Measurements from ENCODE around the gene HOOK1.

HOOK1 gene

DNA sequence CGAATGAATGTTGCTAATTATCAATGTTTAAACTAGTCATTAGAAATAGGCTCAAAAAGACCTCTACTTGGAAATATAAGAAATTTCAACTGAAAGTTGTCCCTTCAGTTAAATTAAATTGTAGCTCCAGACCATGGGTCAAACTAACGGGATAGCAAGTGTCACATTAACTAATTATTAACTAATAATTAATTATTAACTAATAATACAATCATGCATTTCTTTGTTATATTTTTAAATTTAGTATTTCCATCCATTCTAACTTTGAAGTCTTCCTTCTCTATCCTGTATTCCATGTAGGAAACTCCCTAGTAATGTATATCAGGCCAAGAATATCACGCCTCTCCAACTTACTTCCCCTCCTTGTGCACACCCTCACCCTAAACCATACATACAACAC is 43.4 kb upstream of the HOOK1 start:
- Histone ChIP-seq H3K36me3 (ENCODE audit: insufficient read depth, insufficient read length, low read length) (no peaks in the 10 kb centered on the region), H3K4me3 (ENCODE audit: insufficient read length, low read depth) (no peak overlapping the region), H3K4me1 (ENCODE audit: insufficient read depth, insufficient read length) (no peaks in the 10 kb centered on the region), H3K9me3 (ENCODE audit: insufficient read depth, low read length) (no peaks in the 10 kb centered on the region), H3K9ac (ENCODE audit: insufficient read length, low read depth) (no peak overlapping the region), H3K27me3 (ENCODE audit: insufficient read depth, insufficient read length) (no peaks in the 10 kb centered on the region)
- TF ChIP-seq ZNF274 (IDR thresholded peaks at IDR 0.05; ENCODE audit: low read depth, low read length) (no peak), YY1 (IDR thresholded peaks at IDR 0.05; ENCODE audit: insufficient read depth, insufficient read length) (no peak), SUZ12 (IDR thresholded peaks at IDR 0.05; ENCODE audit: extremely low read depth, insufficient read depth, insufficient read length) (no peak)
- DNase-seq (ENCODE audit: low read depth, low spot score) = no peak

DNA sequence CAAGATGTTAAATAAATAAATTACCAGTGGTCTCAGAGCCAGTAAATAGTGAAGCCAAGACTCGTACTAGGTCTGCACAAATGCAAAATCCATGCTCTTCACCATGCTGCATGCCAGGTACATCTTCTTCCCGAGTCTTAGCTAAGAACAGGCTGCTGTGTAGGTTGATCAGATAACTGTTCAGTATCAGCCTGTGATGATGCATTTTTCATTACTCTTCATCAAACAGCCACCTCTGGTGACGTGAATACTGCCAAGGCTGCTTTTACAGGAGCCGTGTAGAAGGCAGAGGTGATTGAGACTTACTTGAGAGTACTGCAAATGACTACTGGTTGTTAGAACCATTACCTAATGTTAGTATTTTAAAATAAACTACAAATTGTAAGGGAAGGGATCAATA is 39.3 kb upstream of the HOOK1 start:
- no peak for DNase-seq (ENCODE audit: low read depth, low spot score)
- Histone ChIP-seq H3K36me3 (ENCODE audit: insufficient read depth, insufficient read length, low read length) (no peaks in the 10 kb centered on the region), H3K9me3 (ENCODE audit: insufficient read depth, low read length) (no peaks in the 10 kb centered on the region), H3K9ac (ENCODE audit: insufficient read length, low read depth) (no peak overlapping the region), H3K27me3 (ENCODE audit: insufficient read depth, insufficient read length) (no peaks in the 10 kb centered on the region), H3K4me3 (ENCODE audit: insufficient read length, low read depth) (no peak overlapping the region), H3K4me1 (ENCODE audit: insufficient read depth, insufficient read length) (no peaks in the 10 kb centered on the region)
- TF ChIP-seq SUZ12 (IDR thresholded peaks at IDR 0.05; ENCODE audit: extremely low read depth, insufficient read depth, insufficient read length) (no peak), YY1 (IDR thresholded peaks at IDR 0.05; ENCODE audit: insufficient read depth, insufficient read length) (no peak), ZNF274 (IDR thresholded peaks at IDR 0.05; ENCODE audit: low read depth, low read length) (no peak)

DNA sequence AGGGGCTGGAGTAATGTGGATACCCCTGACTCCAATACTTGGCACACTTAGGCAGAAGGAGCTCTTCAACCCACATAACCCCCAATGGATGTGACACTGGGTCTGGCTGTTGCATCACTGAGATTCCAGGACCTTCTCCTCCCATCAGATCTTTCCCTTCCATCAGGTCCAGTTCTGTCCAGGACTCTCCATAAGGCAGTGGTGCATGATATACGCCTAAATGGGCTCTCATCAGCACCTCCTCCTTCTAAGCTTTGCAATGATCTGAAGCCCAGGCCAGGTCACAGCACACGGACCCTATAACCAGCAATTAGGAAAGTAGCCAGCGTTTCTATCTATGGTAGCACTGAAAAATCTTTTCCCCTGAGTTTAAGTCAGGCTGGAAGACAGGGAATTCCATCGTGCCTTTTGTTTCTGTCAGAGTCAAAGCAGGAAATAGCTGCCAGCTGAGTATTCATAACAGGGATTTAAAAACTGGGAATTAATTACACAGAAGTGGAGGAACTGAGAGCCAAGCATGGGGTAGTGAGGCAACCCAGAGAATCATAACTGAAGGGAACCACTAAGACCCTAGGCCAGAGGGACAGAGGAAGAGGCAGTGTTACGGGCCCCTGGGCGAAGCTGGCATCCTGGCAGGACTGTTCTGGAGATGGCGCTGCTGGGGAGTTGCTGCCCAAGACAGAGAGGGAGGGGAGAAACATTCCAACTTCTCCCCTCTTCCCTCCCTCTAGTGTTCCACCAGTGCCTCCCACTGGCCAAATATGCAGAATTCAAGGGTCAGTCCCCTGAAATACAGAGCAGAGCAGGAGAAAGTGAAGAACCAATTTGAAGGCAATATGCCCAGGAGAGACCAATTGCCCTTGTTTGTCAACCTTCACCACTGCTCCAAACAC is 37.5 kb upstream of the HOOK1 start:
- Histone ChIP-seq H3K36me3 (ENCODE audit: insufficient read depth, insufficient read length, low read length) (no peaks in the 10 kb centered on the region), H3K9ac (ENCODE audit: insufficient read length, low read depth) (no peak overlapping the region), H3K4me1 (ENCODE audit: insufficient read depth, insufficient read length) (no peaks in the 10 kb centered on the region), H3K27me3 (ENCODE audit: insufficient read depth, insufficient read length) (no peaks in the 10 kb centered on the region), H3K9me3 (ENCODE audit: insufficient read depth, low read length) (no peaks in the 10 kb centered on the region), H3K4me3 (ENCODE audit: insufficient read length, low read depth) (no peak overlapping the region)
- no peak for DNase-seq (ENCODE audit: low read depth, low spot score)
- TF ChIP-seq YY1 (IDR thresholded peaks at IDR 0.05; ENCODE audit: insufficient read depth, insufficient read length) (no peak), ZNF274 (IDR thresholded peaks at IDR 0.05; ENCODE audit: low read depth, low read length) (no peak), SUZ12 (IDR thresholded peaks at IDR 0.05; ENCODE audit: extremely low read depth, insufficient read depth, insufficient read length) (no peak)

DNA sequence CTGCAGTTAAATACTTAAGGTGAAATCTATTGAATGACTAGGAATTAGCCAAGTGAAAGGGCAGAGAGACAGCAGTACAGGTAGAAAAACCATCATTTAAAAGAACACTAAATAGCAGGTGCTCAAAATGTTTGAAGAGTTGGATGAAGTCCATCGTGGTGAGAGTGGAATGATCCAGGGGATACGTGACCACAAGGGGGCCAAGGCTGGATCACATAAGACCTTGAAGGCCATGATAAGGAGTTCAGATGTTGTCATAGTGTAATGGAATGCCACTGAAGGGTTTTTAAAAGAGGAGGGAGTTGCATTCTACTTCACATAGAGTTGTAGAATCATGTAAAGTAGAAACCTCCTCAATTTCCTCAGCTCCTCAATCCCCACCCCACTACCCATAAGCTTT is 34.8 kb upstream of the HOOK1 start:
- TF ChIP-seq YY1 (IDR thresholded peaks at IDR 0.05; ENCODE audit: insufficient read depth, insufficient read length) = no peak
- Histone ChIP-seq H3K4me1 (ENCODE audit: insufficient read depth, insufficient read length) (no peaks in the 10 kb centered on the region), H3K27me3 (ENCODE audit: insufficient read depth, insufficient read length) (no peaks in the 10 kb centered on the region), H3K36me3 (ENCODE audit: insufficient read depth, insufficient read length, low read length) (no peaks in the 10 kb centered on the region), H3K9me3 (ENCODE audit: insufficient read depth, low read length) (no peaks in the 10 kb centered on the region), H3K9ac (ENCODE audit: insufficient read length, low read depth) (no peak overlapping the region), H3K4me3 (ENCODE audit: insufficient read length, low read depth) (no peak overlapping the region)
- peak; percentile 16 for DNase-seq (ENCODE audit: low read depth, low spot score)

DNA sequence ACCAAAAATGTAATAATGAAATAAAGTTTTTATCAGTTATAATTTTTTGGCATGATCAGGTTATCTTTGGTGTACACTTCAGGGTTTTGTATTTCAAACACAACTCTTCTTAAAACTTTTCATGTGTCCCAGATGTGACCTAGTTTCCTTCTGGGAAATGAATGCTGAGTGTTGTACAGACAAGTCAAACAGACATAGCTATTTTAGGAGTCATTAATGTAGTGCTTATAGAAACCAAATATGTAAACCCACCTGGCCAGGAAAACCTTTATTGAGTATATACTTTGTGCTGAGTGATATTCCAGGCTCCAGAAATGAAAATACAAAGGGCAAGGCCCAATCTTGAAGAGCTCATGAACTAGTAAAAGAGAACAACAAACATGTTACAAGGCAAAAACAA is 25.9 kb upstream of the HOOK1 start:
- Histone ChIP-seq H3K4me3 (ENCODE audit: insufficient read length, low read depth) (no peak overlapping the region), H3K9ac (ENCODE audit: insufficient read length, low read depth) (no peak overlapping the region), H3K9me3 (ENCODE audit: insufficient read depth, low read length) (peaks cover 17% of the 10 kb centered on the region), H3K4me1 (ENCODE audit: insufficient read depth, insufficient read length) (no peaks in the 10 kb centered on the region), H3K27me3 (ENCODE audit: insufficient read depth, insufficient read length) (no peaks in the 10 kb centered on the region), H3K36me3 (ENCODE audit: insufficient read depth, insufficient read length, low read length) (no peaks in the 10 kb centered on the region)
- no peak for DNase-seq (ENCODE audit: low read depth, low spot score)
- TF ChIP-seq ZNF274 (IDR thresholded peaks at IDR 0.05; ENCODE audit: low read depth, low read length) (no peak), YY1 (IDR thresholded peaks at IDR 0.05; ENCODE audit: insufficient read depth, insufficient read length) (no peak), SUZ12 (IDR thresholded peaks at IDR 0.05; ENCODE audit: extremely low read depth, insufficient read depth, insufficient read length) (no peak)

DNA sequence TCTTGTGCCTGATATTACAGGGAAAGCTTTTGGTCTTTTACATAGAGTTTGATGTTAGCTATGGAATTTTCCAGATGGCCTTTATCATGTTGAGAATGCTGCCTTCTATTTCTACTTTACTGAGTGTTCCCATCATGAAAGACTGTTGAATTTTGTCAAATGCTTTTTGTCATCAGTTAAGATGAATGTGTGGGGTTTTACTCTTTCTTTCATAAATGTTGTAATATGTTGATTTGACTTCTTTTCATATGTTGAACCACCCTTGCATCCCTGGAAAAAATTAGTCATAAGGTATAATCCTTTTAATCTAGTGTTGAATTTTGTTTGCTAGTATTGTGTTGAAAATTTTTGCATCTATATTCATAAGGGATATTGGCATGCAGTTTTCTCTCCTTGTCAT is 16.1 kb upstream of the HOOK1 start:
- no peak for TF ChIP-seq SUZ12 (IDR thresholded peaks at IDR 0.05; ENCODE audit: extremely low read depth, insufficient read depth, insufficient read length)
- no peak for TF ChIP-seq YY1 (IDR thresholded peaks at IDR 0.05; ENCODE audit: insufficient read depth, insufficient read length)
- no peak for TF ChIP-seq ZNF274 (IDR thresholded peaks at IDR 0.05; ENCODE audit: low read depth, low read length)
- DNase-seq (ENCODE audit: low read depth, low spot score) = no peak
- no peaks in the 10 kb centered on the region for H3K36me3 ChIP-seq (ENCODE audit: insufficient read depth, insufficient read length, low read length)
- no peaks in the 10 kb centered on the region for H3K4me1 ChIP-seq (ENCODE audit: insufficient read depth, insufficient read length)
- no peak overlapping the region for H3K9ac ChIP-seq (ENCODE audit: insufficient read length, low read depth)
- no peak overlapping the region for H3K4me3 ChIP-seq (ENCODE audit: insufficient read length, low read depth)
- no peaks in the 10 kb centered on the region for H3K9me3 ChIP-seq (ENCODE audit: insufficient read depth, low read length)
- no peaks in the 10 kb centered on the region for H3K27me3 ChIP-seq (ENCODE audit: insufficient read depth, insufficient read length)

DNA sequence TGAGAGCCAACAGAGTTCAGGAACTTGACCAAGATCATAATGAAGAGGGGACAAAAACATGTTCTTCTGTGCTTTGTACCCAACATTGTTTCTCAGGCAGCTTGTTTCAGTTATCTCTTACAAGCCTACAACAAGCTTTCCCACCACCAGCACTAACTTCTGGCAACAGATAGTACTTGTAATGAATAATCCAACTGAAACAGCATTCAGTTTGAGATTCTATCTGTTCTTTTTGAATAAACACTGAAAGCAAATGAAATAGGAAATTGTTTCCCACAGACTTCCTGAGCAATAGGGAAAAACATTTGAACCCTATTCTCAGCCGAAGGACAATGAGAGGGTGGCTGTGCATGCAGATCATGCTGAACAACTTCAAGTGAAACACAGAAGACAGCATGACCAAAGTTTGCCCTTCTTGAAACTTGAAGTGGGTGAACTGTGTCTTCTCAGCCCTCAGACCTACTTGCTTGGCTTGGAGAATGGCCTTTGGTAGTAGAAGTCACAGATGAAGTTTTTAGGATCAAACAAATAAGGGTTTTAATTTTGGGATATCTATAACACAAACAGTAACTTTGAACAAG is 11.2 kb upstream of the HOOK1 start:
- Histone ChIP-seq H3K9me3 (ENCODE audit: insufficient read depth, low read length) (no peaks in the 10 kb centered on the region), H3K4me1 (ENCODE audit: insufficient read depth, insufficient read length) (no peaks in the 10 kb centered on the region), H3K36me3 (ENCODE audit: insufficient read depth, insufficient read length, low read length) (no peaks in the 10 kb centered on the region), H3K27me3 (ENCODE audit: insufficient read depth, insufficient read length) (no peaks in the 10 kb centered on the region), H3K9ac (ENCODE audit: insufficient read length, low read depth) (no peak overlapping the region), H3K4me3 (ENCODE audit: insufficient read length, low read depth) (no peak overlapping the region)
- DNase-seq (ENCODE audit: low read depth, low spot score) = no peak
- TF ChIP-seq YY1 (IDR thresholded peaks at IDR 0.05; ENCODE audit: insufficient read depth, insufficient read length) (no peak), ZNF274 (IDR thresholded peaks at IDR 0.05; ENCODE audit: low read depth, low read length) (no peak), SUZ12 (IDR thresholded peaks at IDR 0.05; ENCODE audit: extremely low read depth, insufficient read depth, insufficient read length) (no peak)
